ENCODE results near the gene RCAN2. TPM values are rescaled to one million over a fixed set of nuclear protein-coding genes. Genes with fewer than 3 reads are reported as not detected.

RCAN2 gene
- total and polyA plus RNA-seq, 7 donors, result 2.6 to 108 (median 20.0) TPM

DNA sequence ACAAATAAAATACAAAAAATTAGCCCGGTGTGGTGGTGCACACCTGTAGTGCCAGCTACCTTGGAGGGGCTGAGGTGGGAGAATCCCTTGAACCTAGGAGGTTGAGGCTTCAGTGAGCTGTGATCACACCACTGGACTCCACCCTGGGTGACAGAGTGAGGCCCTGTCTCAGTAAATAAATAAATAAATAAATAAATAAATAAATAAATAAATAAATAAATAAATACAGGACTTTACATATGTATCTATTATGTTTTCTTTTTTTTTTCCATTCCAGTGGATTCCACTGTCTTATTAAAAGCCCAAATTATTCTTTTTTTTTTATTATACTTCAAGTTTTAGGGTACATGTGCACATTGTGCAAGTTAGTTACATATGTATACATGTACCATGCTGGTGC lies 279.3 kb downstream of the RCAN2 start:
- no peak for TF ChIP-seq CTCF (IDR thresholded peaks at IDR 0.05)
- Histone ChIP-seq H3K4me3 (no peak overlapping the region), H3K27ac (no peak overlapping the region), H3K9me3 (no peaks in the 10 kb centered on the region), H3K4me1 (no peaks in the 10 kb centered on the region), H3K36me3 (ENCODE audit: insufficient read depth in 1 of 2, low read depth in 1 of 2) (no peaks in the 10 kb centered on the region), H3K27me3 (ENCODE audit: insufficient read depth in 3 of 3, low read length in 2 of 3) (no peaks in the 10 kb centered on the region)
- ATAC-seq (no peak), DNase-seq (no peak)
- intact Hi-C loops (cut with DNase I), result loop anchor here in 1 of 2 donors (10.0 kb wide), 1 partner anchor 413 kb away; no protein-coding TSS in a partner anchor
- WGBS, 3 donors, result 95 to 98% (median 96%) methylated on average over 1 of the region's 1 CpG

DNA sequence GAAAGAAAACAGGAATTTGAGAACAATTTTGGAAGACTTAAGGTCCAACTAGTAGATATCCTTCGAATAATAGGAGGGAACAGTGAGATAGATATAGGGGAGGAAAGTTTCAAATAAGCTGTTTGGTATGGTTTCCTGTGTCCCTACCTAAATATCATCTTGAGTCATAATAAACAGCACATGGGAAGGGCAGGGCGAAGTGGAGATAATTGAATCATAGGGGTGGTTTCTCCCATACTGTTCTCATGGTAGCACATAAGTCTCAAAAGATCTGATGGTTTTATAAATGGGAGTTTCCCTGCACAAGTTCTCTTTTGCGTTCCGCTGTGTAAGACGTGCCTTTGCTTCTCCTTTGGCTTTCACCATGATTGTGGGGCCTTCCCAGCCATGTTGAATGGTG lies 281.0 kb downstream of the RCAN2 start:
- no peaks in the 10 kb centered on the region for H3K4me1 ChIP-seq
- DNase-seq (no peak), ATAC-seq (no peak)
- no peaks in the 10 kb centered on the region for H3K9me3 ChIP-seq
- H3K4me3 ChIP-seq, result no peak overlapping the region
- no peak overlapping the region for H3K27ac ChIP-seq
- no peak for TF ChIP-seq CTCF (IDR thresholded peaks at IDR 0.05)
- 94 to 97% (median 96%) methylated on average over 5 of the region's 5 CpGs for WGBS, 3 donors
- intact Hi-C loops (cut with DNase I), result loop anchor here in 1 of 2 donors (10.0 kb wide), 1 partner anchor 415 kb away; no protein-coding TSS in a partner anchor
- H3K36me3 ChIP-seq (ENCODE audit: insufficient read depth in 1 of 2, low read depth in 1 of 2), result no peaks in the 10 kb centered on the region
- H3K27me3 ChIP-seq (ENCODE audit: insufficient read depth in 3 of 3, low read length in 2 of 3), result no peaks in the 10 kb centered on the region

GRCh38 chr6:46208303-46208702 lies 282.9 kb downstream of the RCAN2 start:
- no peaks in the 10 kb centered on the region for H3K9me3 ChIP-seq
- H3K36me3 ChIP-seq (ENCODE audit: insufficient read depth in 1 of 2, low read depth in 1 of 2), result no peaks in the 10 kb centered on the region
- no peak for ATAC-seq
- no peak for TF ChIP-seq CTCF (IDR thresholded peaks at IDR 0.05)
- intact Hi-C loops (cut with DNase I), result loop anchor here (5.0 kb wide), 1 partner anchor 116 kb away; no protein-coding TSS in a partner anchor
- H3K27me3 ChIP-seq (ENCODE audit: insufficient read depth in 3 of 3, low read length in 2 of 3), result no peaks in the 10 kb centered on the region
- no peak overlapping the region for H3K27ac ChIP-seq
- H3K4me3 ChIP-seq, result no peak overlapping the region
- H3K4me1 ChIP-seq, result peaks cover 4% of the 10 kb centered on the region
- DNase-seq, result no peak

DNA sequence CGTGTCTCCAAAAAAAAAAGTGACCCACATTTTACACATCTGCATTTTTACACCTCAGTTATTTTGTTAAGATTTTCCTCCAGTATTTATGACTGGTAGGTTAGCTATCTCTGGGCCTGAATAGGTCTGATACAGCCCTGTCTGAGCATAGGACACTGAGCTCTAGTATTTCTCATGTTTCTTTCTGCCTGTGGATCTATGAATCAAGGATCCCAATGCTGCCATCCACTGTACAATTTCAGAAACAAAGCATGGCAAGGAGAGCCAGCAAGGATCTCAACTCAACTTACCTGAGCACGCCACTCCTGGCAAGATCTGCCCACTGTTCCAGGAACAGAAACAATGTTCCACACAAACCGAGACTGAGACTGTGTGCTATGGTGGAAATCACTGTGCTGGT lies 284.1 kb downstream of the RCAN2 start:
- Histone ChIP-seq H3K4me1 (peaks cover 7% of the 10 kb centered on the region), H3K4me3 (no peak overlapping the region), H3K36me3 (ENCODE audit: insufficient read depth in 1 of 2, low read depth in 1 of 2) (no peaks in the 10 kb centered on the region), H3K27ac (no peak overlapping the region), H3K27me3 (ENCODE audit: insufficient read depth in 3 of 3, low read length in 2 of 3) (no peaks in the 10 kb centered on the region), H3K9me3 (no peaks in the 10 kb centered on the region)
- intact Hi-C loops (cut with DNase I), result loop anchor here (5.0 kb wide), 1 partner anchor 115 kb away; no protein-coding TSS in a partner anchor
- 62 to 75% (median 68%) methylated on average over 3 of the region's 3 CpGs for WGBS, 3 donors
- ATAC-seq (peak; percentile 49 to 90 (median 72)), DNase-seq (no peak)
- TF ChIP-seq CTCF (IDR thresholded peaks at IDR 0.05), result peak; percentile 20

Data from psoas muscle (tissue), 8 donors.